Measurements from ENCODE around the gene ACYP1.

The ACYP1 gene

DNA sequence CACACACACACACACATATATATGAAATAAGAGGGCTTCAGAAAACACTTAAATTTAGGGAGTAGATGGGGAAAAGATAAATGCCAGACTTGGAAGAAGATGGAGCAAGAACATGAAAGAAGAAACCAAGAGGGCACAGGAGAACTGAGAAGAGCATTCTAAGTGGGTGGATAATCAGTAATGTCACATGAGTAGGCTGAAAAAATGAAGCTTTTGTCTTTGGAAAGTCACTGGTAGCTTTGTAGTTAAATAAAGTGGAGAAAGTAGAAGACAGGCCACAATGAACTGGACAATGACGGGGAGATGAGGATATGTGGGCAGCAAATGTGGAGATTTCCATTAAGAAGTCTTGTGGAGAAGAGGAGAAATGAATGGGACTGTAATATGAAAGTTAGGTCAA is 3.4 kb upstream of the ACYP1 start:
- DNase-seq: no peak

DNA sequence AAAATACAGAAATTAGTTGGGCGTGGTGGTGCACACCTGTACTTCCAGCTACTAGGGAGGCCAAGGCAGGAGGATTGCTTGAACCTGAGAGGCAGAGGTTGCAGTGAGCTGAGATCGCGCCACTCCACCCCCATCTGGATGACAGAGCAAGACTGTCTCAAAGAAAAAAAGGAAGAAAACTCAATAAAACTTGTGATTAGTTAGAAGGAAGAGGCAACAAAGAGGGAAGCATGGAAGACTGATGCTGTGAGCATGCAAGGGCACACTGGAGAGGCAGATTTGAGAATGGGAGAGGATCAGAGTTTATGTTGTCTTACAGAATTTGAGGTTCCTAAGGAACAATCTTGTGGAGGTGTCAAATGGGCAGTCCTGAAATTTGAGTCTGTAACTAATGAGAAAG is 2.9 kb upstream of the ACYP1 start:
- no peak overlapping the region for H3K4me3 Mint-ChIP-seq
- H3K4me1 Mint-ChIP-seq: peaks cover 24% of the 10 kb centered on the region
- no peak for DNase-seq
- no peak for TF ChIP-seq CTCF (IDR thresholded peaks at IDR 0.05)
- no peak overlapping the region for H3K27ac Mint-ChIP-seq
- H3K36me3 Mint-ChIP-seq (ENCODE audit: low read depth): peaks cover under 1% of the 10 kb centered on the region
- H3K9me3 Mint-ChIP-seq: no peaks in the 10 kb centered on the region
- peaks cover 2% of the 10 kb centered on the region for H3K27me3 Mint-ChIP-seq (ENCODE audit: low read depth, poor library complexity)

More for the DNA sequence above, 3.4 kb upstream of the ACYP1 start:
- no peak for TF ChIP-seq CTCF (IDR thresholded peaks at IDR 0.05)
- no peaks in the 10 kb centered on the region for H3K36me3 Mint-ChIP-seq (ENCODE audit: low read depth)
- peaks cover 5% of the 10 kb centered on the region for H3K27me3 Mint-ChIP-seq (ENCODE audit: low read depth, poor library complexity)
- H3K4me1 Mint-ChIP-seq: peaks cover 24% of the 10 kb centered on the region
- no peak overlapping the region for H3K4me3 Mint-ChIP-seq
- H3K9me3 Mint-ChIP-seq: no peaks in the 10 kb centered on the region
- no peak overlapping the region for H3K27ac Mint-ChIP-seq

- Mint-ChIP-seq H3K4me3 (peak overlapping the region; percentile 98), H3K9me3 (peaks cover 19% of the 10 kb centered on the region), H3K27me3 (ENCODE audit: low read depth, poor library complexity) (peaks cover 2% of the 10 kb centered on the region), H3K36me3 (ENCODE audit: low read depth) (peaks cover 25% of the 10 kb centered on the region), H3K27ac (no peak overlapping the region), H3K4me1 (peaks cover 16% of the 10 kb centered on the region)
- no peak for DNase-seq
- TF ChIP-seq CTCF (IDR thresholded peaks at IDR 0.05): no peak
Observed at GRCh38 chr14:75064205-75064567, 362 bp upstream of the ACYP1 start.

- Mint-ChIP-seq H3K27me3 (ENCODE audit: low read depth, poor library complexity) (peaks cover 2% of the 10 kb centered on the region), H3K4me3 (peak overlapping the region; percentile 98), H3K4me1 (peaks cover 16% of the 10 kb centered on the region), H3K27ac (no peak overlapping the region), H3K9me3 (peaks cover 28% of the 10 kb centered on the region), H3K36me3 (ENCODE audit: low read depth) (peaks cover 36% of the 10 kb centered on the region)
- no peak for TF ChIP-seq CTCF (IDR thresholded peaks at IDR 0.05)
- no peak for DNase-seq
Observed at GRCh38 chr14:75063013-75063412, 811 bp downstream of the ACYP1 start.

- H3K4me3 Mint-ChIP-seq: no peak overlapping the region
- no peak for DNase-seq
- H3K9me3 Mint-ChIP-seq: peaks cover 28% of the 10 kb centered on the region
- H3K36me3 Mint-ChIP-seq (ENCODE audit: low read depth): peaks cover 57% of the 10 kb centered on the region
- peaks cover 2% of the 10 kb centered on the region for H3K27me3 Mint-ChIP-seq (ENCODE audit: low read depth, poor library complexity)
- TF ChIP-seq CTCF (IDR thresholded peaks at IDR 0.05): no peak
- H3K4me1 Mint-ChIP-seq: peaks cover 16% of the 10 kb centered on the region
- no peak overlapping the region for H3K27ac Mint-ChIP-seq
Observed at GRCh38 chr14:75060420-75060819, 3.4 kb downstream of the ACYP1 start.

DNA sequence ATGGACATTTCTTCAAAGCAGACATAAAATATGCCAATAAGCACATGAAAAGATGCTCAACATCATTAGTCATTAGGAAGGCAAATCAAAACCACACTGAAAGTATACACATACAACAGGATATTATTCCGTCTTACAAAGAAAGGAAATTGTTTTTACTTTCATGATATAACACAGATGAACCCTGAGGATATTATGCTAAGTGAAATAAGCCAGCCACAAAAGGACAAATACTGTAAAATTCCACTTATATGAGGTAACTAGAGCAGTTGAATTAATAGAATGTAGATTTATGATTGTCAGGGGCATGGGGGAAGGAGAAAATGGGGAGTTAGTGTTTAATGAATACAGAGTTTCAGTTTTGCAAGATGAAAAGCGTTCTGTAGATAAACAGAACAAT is 4.2 kb downstream of the ACYP1 start:
- DNase-seq: no peak
- TF ChIP-seq CTCF (IDR thresholded peaks at IDR 0.05): no peak
- Mint-ChIP-seq H3K4me1 (peaks cover 16% of the 10 kb centered on the region), H3K27ac (no peak overlapping the region), H3K36me3 (ENCODE audit: low read depth) (peaks cover 59% of the 10 kb centered on the region), H3K4me3 (no peak overlapping the region), H3K9me3 (peaks cover 28% of the 10 kb centered on the region), H3K27me3 (ENCODE audit: low read depth, poor library complexity) (peaks cover 2% of the 10 kb centered on the region)

All from nephron progenitor cell (in vitro differentiated cells).